A549 (cell line): Measurements from ENCODE around the gene MYOG. TPM values are rescaled to one million over a fixed set of nuclear protein-coding genes. Genes with fewer than 3 reads are reported as not detected.

ENCODE experiments used
- ATAC-seq, 2 experiments: fragments of 200-7000 bp in 1 of 2; fragments of >200 bp in 1 of 2; cut with Nextera tagmentation in 1 of 2; cut with Tn5 transposase in 1 of 2; 3 replicates each; pipeline versions ENCODE4 v1.8.0 to v1.9.1; 2018 to 2020; ENCODE audit warnings: mild to moderate bottlenecking in 1 of 2, moderate library complexity in 1 of 2
- CTCF ChIA-PET: fragments of 300-600 bp; sonication (Branson Sonifier 250); formaldehyde crosslinking; extraction: SDS; loops from one replicate; lab custom pipeline; 2021; ENCODE audit warnings: antibody characterized with exemption, inconsistent platforms; lab: Yijun Ruan, JAX
- POLR2A ChIA-PET: fragments of 350-600 bp; formaldehyde crosslinking; extraction: SDS; loops from one replicate; lab custom pipeline; 2021; ENCODE audit warnings: antibody characterized with exemption, inconsistent platforms; lab: Yijun Ruan, JAX
- DNase-seq, 2 experiments: peaks; one replicate each; pipeline versions ENCODE4 v3.0.0 to v3.0.0-alpha.2; 2011 to 2016; ENCODE audit warnings: low read depth in 1 of 2, low spot score in 1 of 2
- FAIRE-seq: peaks from 2 replicates; lab custom pipeline; 2011; peaks lifted over from hg19 to GRCh38; lab: Jason Lieb, UNC
- H3K27ac ChIP-seq, 2 experiments: fragments of >200 bp; sonication (Bioruptor Twin); formaldehyde crosslinking; 3 replicates each; pipeline ENCODE4 v1.5.1; 2016 to 2017
- H3K4me1 ChIP-seq: fragments of >200 bp; sonication (Bioruptor Twin); formaldehyde crosslinking; 3 replicates; pipeline ENCODE4 v1.6.1; 2016
- H3K4me2 ChIP-seq: fragments of >200 bp; sonication (Bioruptor Twin); formaldehyde crosslinking; 3 replicates; pipeline ENCODE4 v1.6.1; 2016
- H3K4me3 ChIP-seq: fragments of >200 bp; sonication (Bioruptor Twin); formaldehyde crosslinking; 3 replicates; pipeline ENCODE4 v1.5.1; 2016
- H3K9me3 ChIP-seq: fragments of >200 bp; sonication (Bioruptor Twin); formaldehyde crosslinking; 3 replicates; pipeline ENCODE4 v1.6.1; 2016
- ATOH8 ChIP-seq: fragments of 250-450 bp; sonication (Bioruptor Pico); IDR thresholded peaks from 2 replicates; pipeline ENCODE4 v1.5.0; 2020; ENCODE audit warnings: low read depth, mild to moderate bottlenecking, moderate library complexity
- CBX2 ChIP-seq: fragments of 200-600 bp; sonication (generic); IDR thresholded peaks from 2 replicates; pipeline ENCODE4 v1.6.1; 2016; ENCODE audit warnings: low read depth, mild to moderate bottlenecking, borderline replicate concordance
- CBX8 ChIP-seq: fragments of 200-600 bp; sonication (generic); IDR thresholded peaks from 2 replicates; pipeline ENCODE4 v1.6.1; 2016
- CTCF ChIP-seq: fragments of >200 bp; sonication (Bioruptor Twin); formaldehyde crosslinking; IDR thresholded peaks from 3 replicates; pipeline ENCODE4 v1.5.1; 2016
- ELK1 ChIP-seq: fragments of 150-350 bp; IDR thresholded peaks from 2 replicates; pipeline ENCODE4 v1.6.1; 2014; ENCODE audit warnings: low read depth, mild to moderate bottlenecking, low read length
- EP300 ChIP-seq, 2 experiments: fragments of >200 bp; sonication (Bioruptor Twin); formaldehyde crosslinking; IDR thresholded peaks; 2 replicates in 1 of 2; 3 replicates in 1 of 2; pipeline ENCODE4 v1.6.1; 2016 to 2017
- ESRRA ChIP-seq: fragments of 150-350 bp; IDR thresholded peaks from 2 replicates; pipeline ENCODE4 v1.6.1; 2014; ENCODE audit warnings: mild to moderate bottlenecking, low read length, borderline replicate concordance
- FOXS1 ChIP-seq: fragments of 250-450 bp; sonication (Bioruptor Pico); IDR thresholded peaks from 2 replicates; pipeline ENCODE4 v1.5.0; 2020; ENCODE audit warnings: mild to moderate bottlenecking, moderate library complexity
- HES2 ChIP-seq: fragments of >200 bp; sonication (Bioruptor Twin); formaldehyde crosslinking; IDR thresholded peaks from 2 replicates; pipeline ENCODE4 v1.6.1; 2016
- HEYL ChIP-seq: fragments of 250-450 bp; sonication (Bioruptor Pico); IDR thresholded peaks from 2 replicates; pipeline ENCODE4 v1.8.0; 2021; ENCODE audit warnings: mild to moderate bottlenecking, moderate library complexity
- KDM1A ChIP-seq: fragments of 200-600 bp; sonication (generic); IDR thresholded peaks from 2 replicates; pipeline ENCODE4 v1.6.1; 2016; ENCODE audit warnings: low read depth, mild to moderate bottlenecking
- KDM5A ChIP-seq: fragments of 200-600 bp; sonication (generic); IDR thresholded peaks from 2 replicates; pipeline ENCODE4 v1.6.1; 2016; ENCODE audit warnings: antibody characterized with exemption, mild to moderate bottlenecking
- PHF8 ChIP-seq: fragments of 200-600 bp; sonication (generic); IDR thresholded peaks from 2 replicates; pipeline ENCODE4 v1.6.1; 2016; ENCODE audit warnings: low read depth, mild to moderate bottlenecking, antibody characterized with exemption, moderate library complexity, borderline replicate concordance
- POLR2A ChIP-seq: IDR thresholded peaks from 2 replicates; pipeline ENCODE4 v1.6.1; 2012; ENCODE audit warnings: mild to moderate bottlenecking, low read length
- RAD21 ChIP-seq, 2 experiments: fragments of >200 bp in 1 of 2; sonication (Bioruptor Twin) in 1 of 2; formaldehyde crosslinking in 1 of 2; IDR thresholded peaks in 1 of 2; conservative IDR thresholded peaks in 1 of 2; 2 replicates in 1 of 2; 3 replicates in 1 of 2; pipeline ENCODE4 v1.6.1; 2012 to 2018; ENCODE audit warnings: inconsistent platforms in 1 of 2
- RARB ChIP-seq: fragments of 250-450 bp; sonication (Bioruptor Pico); IDR thresholded peaks from 2 replicates; pipeline ENCODE4 v1.8.0; 2021; ENCODE audit warnings: mild to moderate bottlenecking, moderate library complexity
- RCOR1 ChIP-seq: fragments of 150-350 bp; IDR thresholded peaks from 2 replicates; pipeline ENCODE4 v1.6.1; 2014; ENCODE audit warnings: antibody characterized with exemption, low read length, low read depth
- REST ChIP-seq: fragments of 200-600 bp; sonication (generic); IDR thresholded peaks from 2 replicates; pipeline ENCODE4 v1.6.1; 2016; ENCODE audit warnings: antibody characterized with exemption, mild to moderate bottlenecking, moderate library complexity
- RNF2 ChIP-seq: fragments of 200-600 bp; sonication (generic); IDR thresholded peaks from 2 replicates; pipeline ENCODE4 v1.6.1; 2016; ENCODE audit warnings: low read depth, mild to moderate bottlenecking, antibody characterized with exemption, moderate library complexity, borderline replicate concordance
- USF2 ChIP-seq: fragments of 450-650 bp; IDR thresholded peaks from 2 replicates; pipeline ENCODE4 v1.6.1; 2014; ENCODE audit warnings: antibody characterized with exemption
- ZC3H11A ChIP-seq: fragments of 450-650 bp; IDR thresholded peaks from 2 replicates; pipeline ENCODE4 v1.6.1; 2014; ENCODE audit warnings: antibody characterized with exemption, mild to moderate bottlenecking
- WGBS: methylation state at CpG from one replicate; pipeline ENCODE4 v1.1.6; 2017; ENCODE audit errors: missing lambda C conversion rate; 5-methylcytosine and 5-hydroxymethylcytosine counted together
- polyA plus RNA-seq, 4 experiments: library from polyadenylated mRNA; depleted of rRNA in 3 of 4; stranded (reverse); fragments of >200 nt; fragmentation: RNase III in 1 of 4; extraction: RNeasy Plus Mini Kit Qiagen cat#74134 plus additional on column Dnase treatment in 1 of 4; gene quantifications; 2 replicates in 3 of 4; 3 replicates in 1 of 4; pipeline ENCODE4 v1.2.3, GENCODE V29; 2011 to 2017

MYOG gene
- polyA plus RNA-seq, 2 of the 4 experiments (the other 2 are of a cell fraction), result not detected

- no peak for TF ChIP-seq REST
These were observed 6.0 kb upstream of the MYOG start (continued) for GRCh38 chr1:203091761-203092330.

- CTCF ChIA-PET, result interaction anchor here (0.8 to 2.1 kb wide), 3 partner anchors 13 to 52 kb away, joined by 4 to 7 read pairs (median 7); no protein-coding TSS in a partner anchor
- no peak overlapping the region for H3K4me3 ChIP-seq
- ATAC-seq (0 out of 6 replicates have a peak, but pooled peaks of 1 of the 2 experiments have one; percentile 21), FAIRE-seq (no peak)
- no peak for TF ChIP-seq POLR2A
- TF ChIP-seq, all 56 proteins: peak for 0
- no peak for DNase-seq
- POLR2A ChIA-PET, result no interaction called here
- no peak overlapping the region for H3K4me2 ChIP-seq
- H3K9me3 ChIP-seq, result peaks cover 18% of the 10 kb centered on the region
- no peak overlapping the region for H3K27ac ChIP-seq
- WGBS, result 57% methylated on average over 4 of the region's 4 CpGs
- H3K4me1 ChIP-seq, result no peaks in the 10 kb centered on the region
These were observed 5.3 kb upstream of the MYOG start for GRCh38 chr1:203091199-203091477.

- TF ChIP-seq PHF8 (no peak), CTCF (no peak)
- H3K27ac ChIP-seq, result no peak overlapping the region
- POLR2A ChIA-PET, result no interaction called here
- FAIRE-seq, result no peak
- H3K4me1 ChIP-seq, result no peaks in the 10 kb centered on the region
- 29% methylated on average over 6 of the region's 6 CpGs for WGBS
- ATAC-seq, result no peak
- peaks cover 18% of the 10 kb centered on the region for H3K9me3 ChIP-seq
- no peak overlapping the region for H3K4me3 ChIP-seq
- no peak overlapping the region for H3K4me2 ChIP-seq
- CTCF ChIA-PET, result interaction anchor here (0.8 to 2.1 kb wide), 3 partner anchors 13 to 51 kb away, joined by 4 to 7 read pairs (median 7); no protein-coding TSS in a partner anchor
- DNase-seq, result no peak
These were observed 4.8 kb upstream of the MYOG start for GRCh38 chr1:203090421-203091198.

GRCh38 chr1:203089651-203090045 lies 3.8 kb upstream of the MYOG start:
- Histone ChIP-seq H3K4me1 (no peaks in the 10 kb centered on the region), H3K27ac (no peak overlapping the region), H3K4me3 (no peak overlapping the region), H3K4me2 (no peak overlapping the region), H3K9me3 (peaks cover 10% of the 10 kb centered on the region)
- ATAC-seq (no peak), FAIRE-seq (no peak), DNase-seq (no peak)
- POLR2A ChIA-PET, result no interaction called here
- CTCF ChIA-PET, result interaction anchor here (1.1 to 1.8 kb wide), 2 partner anchors 28 to 127 kb away, joined by 3 to 6 read pairs; no protein-coding TSS in a partner anchor
- 63% methylated on average over 5 of the region's 7 CpGs for WGBS
- TF ChIP-seq RCOR1 (no peak), CBX8 (no peak), FOXS1 (CRISPR knock-in tag) (no peak), EP300 (IDR thresholded peaks at IDR 0.05) (no peak), ZC3H11A (no peak), CBX2 (no peak), RNF2 (no peak), RARB (CRISPR knock-in tag) (no peak), ATOH8 (CRISPR knock-in tag) (no peak), HES2 (no peak), RAD21 (conservative IDR thresholded peaks at IDR 0.05 in 1 of 2, IDR thresholded peaks at IDR 0.05 in 1 of 2) (no peak), ELK1 (no peak), ESRRA (no peak), KDM1A (no peak), USF2 (no peak), HEYL (CRISPR knock-in tag) (no peak), KDM5A (no peak)
